NCI-H128 (cell line): Measurements from ENCODE around the gene FEV.

Experiments
- DNase-seq: peaks from one replicate; lab custom pipeline; 2025; ENCODE audit not compliant: unreplicated experiment; lab: John Stamatoyannopoulos, UW

FEV gene

GRCh38 chr2:218985021-218985324, at the start of gene FEV:
Gene FEV, minus strand, starts transcription at chr2:218985184. Its CDS starts 109 bp downstream, at chr2:218985075.
- no peak for DNase-seq

GRCh38 chr2:219032051-219032745, 47.2 kb upstream of the FEV start:
- no peak for DNase-seq

DNA sequence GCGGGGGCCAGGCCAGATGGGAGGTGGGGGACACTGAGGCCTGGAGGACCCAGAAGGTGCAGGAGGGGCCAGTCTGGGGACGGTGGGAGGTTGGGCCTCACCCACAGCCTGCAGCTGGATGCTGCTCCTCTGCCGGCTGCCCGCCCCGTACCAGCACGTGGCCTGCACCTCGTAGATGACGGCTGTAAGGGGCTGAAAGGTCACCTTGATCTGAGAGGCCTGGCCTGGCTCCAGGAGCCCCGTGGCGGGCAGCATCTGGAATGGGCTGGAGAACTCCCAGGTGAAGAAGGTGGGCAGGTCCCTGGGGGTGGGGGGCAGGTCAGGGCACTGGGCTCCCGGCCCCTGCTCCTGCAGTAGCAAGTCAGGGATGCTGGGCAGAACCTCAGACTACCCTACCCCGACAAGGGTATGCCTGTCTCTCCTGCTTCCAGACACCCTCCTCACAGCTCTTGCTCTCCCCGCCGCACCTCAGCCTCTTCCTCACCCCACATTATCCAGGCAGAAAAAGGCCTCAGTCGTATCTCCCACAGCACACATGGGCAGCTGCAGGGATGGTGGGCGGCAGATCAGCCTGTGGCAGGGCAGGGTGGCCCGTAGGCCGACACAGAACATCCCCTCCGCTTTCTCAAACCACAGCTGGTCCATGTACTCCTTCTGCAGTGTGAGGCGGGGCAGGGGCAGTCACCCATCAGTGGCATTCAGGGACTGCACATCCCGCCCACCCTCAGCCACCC, 46.2 kb upstream of the FEV start:
- DNase-seq = no peak

DNA sequence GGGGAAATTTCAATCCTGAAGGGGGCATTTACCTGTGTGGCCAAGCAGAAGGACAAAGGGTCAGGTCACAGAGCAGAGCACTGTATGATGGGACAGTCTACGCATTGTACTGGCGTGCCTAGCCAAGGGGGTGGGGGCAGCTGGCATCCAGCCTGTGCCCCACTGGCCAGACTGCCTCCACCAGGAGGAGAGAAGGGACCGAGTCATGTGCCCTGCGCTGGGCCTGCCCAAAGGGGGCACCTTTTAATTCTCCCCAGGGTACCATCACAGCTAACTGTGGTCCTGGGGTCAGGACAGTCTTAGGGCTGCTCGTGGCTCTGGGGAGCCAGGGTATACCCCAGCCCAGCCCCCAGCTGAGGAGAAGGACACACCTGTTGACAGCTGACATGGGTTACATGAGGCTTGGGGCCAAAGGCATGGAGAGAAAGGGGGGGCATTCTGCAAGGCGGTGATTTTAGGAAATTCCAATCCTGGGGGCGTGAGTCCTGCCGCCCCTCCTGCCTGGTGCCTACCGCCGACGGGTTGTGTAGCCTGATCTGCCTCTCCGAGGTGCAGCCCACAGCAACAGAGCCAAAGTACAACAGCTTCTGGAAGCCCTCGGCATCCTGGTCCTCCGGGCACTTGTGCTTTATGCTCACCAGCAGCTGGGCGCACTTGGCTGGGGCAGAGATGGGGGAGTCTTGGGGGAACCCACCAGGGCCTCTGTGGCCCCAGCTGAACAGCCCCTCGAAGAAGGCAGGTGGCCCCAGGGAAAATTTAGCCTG, 45.4 kb upstream of the FEV start:
- no peak for DNase-seq

DNA sequence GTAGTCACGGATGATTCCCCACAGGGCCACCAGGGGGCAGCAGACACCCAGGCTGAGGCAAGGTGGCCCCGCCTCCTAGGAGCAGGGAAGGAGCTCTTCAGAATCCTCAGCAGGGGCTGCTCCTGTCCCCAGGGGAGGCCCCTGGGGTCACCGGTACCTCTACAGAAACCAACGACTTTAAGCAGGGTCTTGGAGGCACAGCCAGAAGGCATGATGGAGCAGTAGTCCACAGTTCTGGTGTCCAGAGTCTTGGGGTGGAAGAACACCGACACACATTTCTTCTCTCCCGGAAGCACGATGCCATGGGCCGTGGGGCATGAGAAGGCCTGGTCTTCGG, 44.8 kb upstream of the FEV start:
- peak; percentile 46 for DNase-seq

DNA sequence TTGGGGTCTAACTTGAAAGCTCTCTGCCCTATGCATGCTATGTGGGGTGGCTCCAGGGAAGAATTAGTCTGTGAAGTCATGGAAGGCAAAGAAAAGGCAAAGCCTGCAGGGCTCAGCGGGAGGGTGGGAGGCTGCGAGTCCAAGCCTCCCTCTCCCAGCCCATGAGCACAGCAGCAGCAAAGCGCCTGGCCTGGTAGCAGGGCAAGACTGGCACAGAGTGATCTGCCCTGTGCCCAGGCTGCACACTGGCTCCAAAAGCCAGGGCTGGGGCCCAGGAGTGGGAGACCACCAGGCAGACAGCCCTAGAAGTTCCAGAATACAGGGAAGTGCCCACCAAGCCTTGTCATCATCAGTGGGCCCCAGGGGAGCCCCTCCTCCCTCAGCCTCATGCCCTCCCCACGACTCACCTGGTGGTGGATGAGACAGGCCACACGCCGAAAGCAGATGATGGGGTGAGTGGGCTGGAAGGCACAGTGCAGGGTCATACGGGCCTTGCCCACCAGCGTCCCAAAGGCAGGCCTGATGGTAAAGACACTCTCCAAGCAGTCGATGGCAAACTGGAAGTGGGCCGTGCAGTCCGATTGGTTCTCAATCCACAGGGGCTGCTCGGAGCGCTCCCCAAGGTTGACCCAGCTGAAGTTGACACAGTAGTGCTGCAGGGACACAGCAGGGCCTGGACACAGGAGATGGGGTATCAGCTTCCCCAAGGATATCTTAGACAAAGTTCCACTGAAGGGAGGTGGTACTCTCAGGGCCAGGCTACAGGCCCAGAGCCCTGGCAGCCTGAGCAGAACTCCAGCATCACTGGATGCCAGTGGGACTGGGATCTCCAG, 44.2 kb upstream of the FEV start:
- no peak for DNase-seq

DNA sequence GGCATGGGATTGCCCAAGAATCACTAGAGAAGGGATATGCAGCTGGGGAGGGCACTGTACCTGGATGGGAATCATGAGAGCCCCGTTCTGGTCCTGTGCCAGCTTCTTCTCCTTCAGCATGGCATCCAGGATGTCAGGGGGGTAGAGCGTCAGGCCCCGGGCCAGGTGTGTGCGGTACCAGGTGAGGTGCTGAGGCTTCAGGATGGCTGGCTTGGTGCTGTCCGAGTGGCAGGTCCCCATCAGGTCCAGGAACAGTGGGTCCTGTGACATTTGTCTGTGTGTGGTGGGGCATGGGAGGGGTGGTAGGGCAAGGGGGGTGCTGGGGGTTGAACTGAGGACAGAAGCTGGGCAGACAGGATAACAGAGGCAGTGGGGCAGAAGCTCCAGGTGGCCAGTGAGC, 43.2 kb upstream of the FEV start:
- DNase-seq = no peak

DNA sequence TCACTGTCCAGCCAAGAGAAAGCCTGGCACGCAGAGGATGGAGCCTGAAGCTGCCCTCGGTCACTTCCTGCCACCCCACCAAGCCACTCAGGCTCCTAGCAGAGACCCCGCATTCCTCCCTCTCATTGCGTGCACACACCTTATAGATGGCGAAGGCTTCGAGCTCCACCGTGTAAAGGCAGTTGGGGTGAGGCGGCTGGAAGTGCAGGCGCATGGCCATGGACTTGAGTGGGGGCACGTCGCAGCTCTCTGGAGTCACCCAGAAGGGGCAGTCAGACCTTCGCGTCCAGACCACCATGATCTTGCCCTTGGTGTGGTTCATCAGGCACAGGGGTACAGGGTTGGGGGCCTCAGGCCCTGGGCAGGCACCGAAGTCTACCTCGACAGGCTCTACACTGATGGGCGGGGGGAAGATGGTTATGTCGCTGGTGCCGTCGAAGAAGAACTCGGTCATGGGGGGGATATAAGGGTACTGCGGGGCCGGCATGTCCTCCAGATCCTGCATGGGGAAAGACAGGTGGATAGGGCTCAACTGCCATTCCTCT, 42.6 kb upstream of the FEV start:
- no peak for DNase-seq

DNA sequence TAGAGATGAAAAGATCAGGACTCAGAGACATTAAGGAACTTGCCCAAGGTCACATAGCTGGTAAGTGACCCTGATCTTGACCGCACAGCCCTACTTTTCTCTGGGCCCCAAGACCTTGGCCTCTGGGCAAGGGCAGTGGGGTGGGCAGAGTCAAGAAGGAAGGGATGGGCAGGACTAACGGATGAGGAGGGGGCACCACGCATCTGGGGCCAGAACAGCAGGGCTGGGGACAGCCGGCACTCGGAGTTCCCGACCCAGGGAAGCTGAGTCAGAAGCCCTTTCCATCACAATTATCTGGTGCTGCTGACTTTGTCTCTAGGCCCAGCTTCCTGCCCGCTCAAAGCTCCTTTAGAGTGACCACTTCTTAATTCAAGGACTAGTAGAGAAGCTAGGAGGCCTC, 42.0 kb upstream of the FEV start:
- DNase-seq = no peak

GRCh38 chr2:219025637-219026585, 40.9 kb upstream of the FEV start:
- DNase-seq = no peak

GRCh38 chr2:219024059-219024458, 39.1 kb upstream of the FEV start:
- no peak for DNase-seq

- DNase-seq = no peak
These were observed 38.1 kb upstream of the FEV start for GRCh38 chr2:219023045-219023605.

DNA sequence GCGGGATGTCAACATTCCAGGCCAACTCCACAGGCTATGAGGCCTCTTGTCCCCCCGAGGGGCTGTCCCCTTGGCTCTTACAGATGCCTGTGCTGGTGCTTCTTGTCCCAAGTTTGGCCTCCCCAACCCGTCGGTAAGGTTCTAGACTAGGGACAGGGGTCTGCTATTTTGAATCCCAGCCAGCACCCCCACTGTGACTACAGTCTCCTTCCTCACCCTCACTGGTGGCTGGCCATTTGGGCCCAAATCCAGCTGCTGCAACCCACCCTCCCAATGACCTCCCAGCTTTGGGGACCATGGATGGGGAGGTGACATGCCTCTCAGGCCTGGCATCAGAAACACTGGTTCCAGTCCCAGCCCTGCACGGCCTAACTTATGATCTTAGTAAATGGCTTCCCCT, 37.6 kb upstream of the FEV start:
- DNase-seq = no peak

DNA sequence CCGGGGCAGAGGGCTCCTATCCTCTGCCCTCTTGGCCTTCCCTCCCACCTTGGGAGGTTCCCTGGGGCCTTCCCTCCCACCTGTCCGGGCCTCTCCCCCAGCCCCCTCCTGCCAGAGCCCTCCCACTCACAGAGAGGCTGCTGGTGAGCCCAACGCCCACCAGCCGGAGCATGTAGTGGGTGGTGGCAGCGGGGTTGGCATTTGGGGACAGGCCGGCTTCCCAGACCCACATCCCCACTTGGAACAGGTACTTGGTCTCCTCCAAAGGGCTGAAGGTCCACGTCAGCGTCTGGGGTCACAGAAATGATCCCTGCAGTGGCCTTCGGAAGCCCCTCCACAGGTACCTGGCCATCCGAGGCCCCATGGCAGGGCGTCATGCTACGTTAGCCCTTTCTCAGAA, 37.1 kb upstream of the FEV start:
- no peak for DNase-seq

GRCh38 chr2:219021591-219021990, 36.6 kb upstream of the FEV start:
- no peak for DNase-seq

DNA sequence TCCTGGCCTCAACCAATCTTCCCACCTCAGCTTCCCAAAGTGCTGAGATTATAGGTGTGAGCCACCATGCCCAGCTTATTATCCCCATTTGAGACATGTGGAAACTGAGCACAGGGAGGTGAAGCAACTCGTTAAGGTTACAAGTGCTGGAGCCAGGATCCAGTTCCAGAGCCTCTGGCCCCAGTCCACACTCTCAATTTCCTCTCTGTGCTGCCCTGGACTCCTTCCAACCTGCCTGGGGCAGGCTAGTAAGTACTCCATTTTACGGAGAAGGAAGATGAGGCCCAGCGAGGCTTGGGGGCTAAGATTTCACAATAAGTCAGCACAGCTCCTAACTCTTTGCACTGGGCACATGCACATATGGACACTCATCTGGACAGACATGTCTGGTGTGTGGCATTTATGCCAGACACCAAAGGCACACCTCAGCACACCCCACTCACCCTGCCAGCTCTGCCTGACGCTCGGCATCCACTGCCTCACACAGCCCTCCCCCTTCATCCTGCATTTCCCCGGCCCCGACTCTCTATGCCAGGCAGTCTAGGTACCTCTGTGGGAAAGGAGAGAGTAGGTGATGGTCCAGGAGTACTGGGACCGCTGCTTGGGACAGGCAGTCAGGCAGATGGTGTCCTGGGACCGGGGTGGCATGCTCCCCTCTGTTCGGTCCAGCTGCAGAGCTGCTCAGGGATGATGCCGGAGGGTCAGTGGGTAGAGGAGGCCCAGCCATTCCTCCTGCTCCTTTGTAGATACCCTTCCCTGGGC, 35.8 kb upstream of the FEV start:
- no peak for DNase-seq

GRCh38 chr2:219019436-219019835, 34.5 kb upstream of the FEV start:
- no peak for DNase-seq

- DNase-seq = no peak
These were observed 33.7 kb upstream of the FEV start for GRCh38 chr2:219018726-219019125.

- DNase-seq = no peak
These were observed 33.3 kb upstream of the FEV start for GRCh38 chr2:219018286-219018685.
